22Rv1 (cell line): ENCODE measurements around the gene SLC6A1.

ENCODE experiments used
- CTCF ChIP-seq: fragments of 450-650 bp; IDR thresholded peaks from 2 replicates; pipeline ENCODE4 v1.5.1; 2017; ENCODE audit warnings: mild to moderate bottlenecking
- ZFX ChIP-seq: fragments of 450-650 bp; IDR thresholded peaks from 2 replicates; pipeline ENCODE4 v1.6.1; 2017; ENCODE audit warnings: antibody characterized with exemption, borderline replicate concordance

GRCh38 chr3:10988991-10989484 lies 3.5 kb upstream of the SLC6A1 start:
- TF ChIP-seq CTCF (no peak), ZFX (no peak)
